Measurements from ENCODE around the gene DAD1. TPM values are rescaled to one million over a fixed set of nuclear protein-coding genes. Genes with fewer than 3 reads are reported as not detected.

Gene DAD1
- total and polyA plus RNA-seq, 12 donors: 82.4 to 420 (median 136) TPM

GRCh38 chr14:22606380-22606779, 17.4 kb upstream of the DAD1 start:
- Histone ChIP-seq H3K27ac (no peak overlapping the region), H3K4me1 (no peaks in the 10 kb centered on the region), H3K36me3 (peaks cover 7 to 100% (median 85%) of the 10 kb centered on the region in 9 donors), H3K27me3 (no peaks in the 10 kb centered on the region), H3K9me3 (no peaks in the 10 kb centered on the region), H3K4me3 (no peak overlapping the region)
- no peak for DNase-seq
- intact Hi-C loops (cut with DNase I): no loop called here
- 87 to 92% methylated on average over 6 of the region's 6 CpGs for WGBS, 2 donors
- no peak for TF ChIP-seq CTCF (IDR thresholded peaks at IDR 0.05)
- no peak for ATAC-seq

DNA sequence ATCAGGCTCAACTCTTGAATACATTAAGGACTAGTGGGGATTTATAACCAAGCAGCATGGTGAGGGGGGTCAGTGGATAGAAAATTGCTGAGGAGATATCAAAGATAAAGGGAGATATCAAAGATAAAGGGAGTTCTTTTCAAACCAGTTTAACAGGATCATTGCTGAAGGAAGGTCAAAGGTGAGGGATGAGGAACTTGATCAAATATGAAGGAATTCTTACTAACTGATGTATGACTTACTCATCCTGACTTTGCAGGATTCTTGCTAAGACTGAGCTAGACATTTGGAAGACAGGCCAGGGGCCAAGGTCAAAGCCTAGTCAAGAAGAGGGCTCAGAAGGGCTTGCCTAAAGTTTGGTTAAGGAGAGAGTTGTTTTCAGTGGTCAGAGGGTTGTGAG, 13.8 kb upstream of the DAD1 start:
- DNase-seq (no peak), ATAC-seq (no peak)
- Histone ChIP-seq H3K27ac (no peak overlapping the region), H3K4me3 (no peak overlapping the region), H3K4me1 (peaks cover 0 to 22% (median 19%) of the 10 kb centered on the region in 9 donors), H3K9me3 (no peaks in the 10 kb centered on the region), H3K36me3 (peaks cover 0 to 68% (median 58%) of the 10 kb centered on the region in 9 donors), H3K27me3 (no peaks in the 10 kb centered on the region)
- TF ChIP-seq CTCF (IDR thresholded peaks at IDR 0.05): no peak
- intact Hi-C loops (cut with DNase I): no loop called here

DNA sequence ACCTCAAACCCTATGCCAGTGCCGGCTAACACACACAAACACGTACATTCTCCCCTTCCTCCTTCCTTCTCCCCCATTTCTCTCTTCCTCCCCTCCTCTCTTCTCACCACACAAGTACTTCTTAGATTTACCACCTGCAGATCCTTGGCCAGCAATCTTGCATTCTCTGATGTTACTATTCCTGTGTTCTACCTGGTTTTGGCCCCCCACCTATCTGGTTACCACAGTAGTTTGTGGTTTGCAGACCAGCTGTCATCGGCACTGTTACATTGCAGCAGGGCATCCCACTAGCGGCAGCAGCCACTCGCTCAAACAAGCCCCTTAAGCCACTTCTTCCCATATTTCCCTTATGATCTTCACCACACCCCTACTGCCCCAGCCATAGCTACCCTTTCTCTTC, 13.0 kb upstream of the DAD1 start:
- Histone ChIP-seq H3K27me3 (no peaks in the 10 kb centered on the region), H3K4me3 (no peak overlapping the region), H3K36me3 (peaks cover 0 to 59% (median 52%) of the 10 kb centered on the region in 9 donors), H3K9me3 (no peaks in the 10 kb centered on the region), H3K4me1 (peaks cover 0 to 26% (median 21%) of the 10 kb centered on the region in 9 donors), H3K27ac (no peak overlapping the region)
- DNase-seq (no peak), ATAC-seq (no peak)
- 85 to 93% methylated on average over 5 of the region's 5 CpGs for WGBS, 2 donors
- intact Hi-C loops (cut with DNase I): no loop called here
- TF ChIP-seq CTCF (IDR thresholded peaks at IDR 0.05): no peak

DNA sequence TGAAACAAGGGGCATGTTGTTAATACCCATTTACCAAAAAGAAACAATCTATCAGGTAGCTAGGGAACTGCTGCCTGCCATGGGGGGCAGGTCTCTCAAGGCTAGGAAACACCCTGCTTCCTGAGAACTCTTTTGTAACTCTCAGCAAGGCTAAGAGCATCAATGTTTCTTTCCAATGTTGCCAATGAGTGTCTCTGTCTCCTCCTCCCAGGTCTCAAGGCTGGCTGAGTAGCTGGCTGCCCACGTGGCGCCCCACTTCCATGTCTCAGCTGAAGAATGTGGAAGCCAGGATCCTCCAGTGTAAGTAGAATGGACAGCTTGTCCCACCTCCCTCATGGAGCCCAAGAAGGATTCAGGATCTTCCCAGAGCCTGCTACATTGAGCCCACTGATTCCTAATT, 12.4 kb upstream of the DAD1 start:
- Histone ChIP-seq H3K36me3 (peaks cover 0 to 54% (median 51%) of the 10 kb centered on the region in 9 donors), H3K27ac (no peak overlapping the region), H3K4me1 (peaks cover 0 to 26% (median 21%) of the 10 kb centered on the region in 9 donors), H3K27me3 (no peaks in the 10 kb centered on the region), H3K4me3 (no peak overlapping the region), H3K9me3 (no peaks in the 10 kb centered on the region)
- ATAC-seq: no peak
- intact Hi-C loops (cut with DNase I): no loop called here
- DNase-seq: no peak
- 92 to 97% methylated on average over 2 of the region's 2 CpGs for WGBS, 2 donors
- no peak for TF ChIP-seq CTCF (IDR thresholded peaks at IDR 0.05)

Measured in heart right ventricle (tissue), 16 donors.